H1 (cell line): Measurements from ENCODE around the gene EGR2. TPM values are rescaled to one million over a fixed set of nuclear protein-coding genes. Genes with fewer than 3 reads are reported as not detected.

Experiments
- ASH2L ChIP-seq: fragments of 200-600, 300-600 bp; sonication (generic); IDR thresholded peaks from one replicate; pipeline ENCODE4 v1.7.1; 2017; ENCODE audit warnings: low read length
- BACH1 ChIP-seq: IDR thresholded peaks from 2 replicates; pipeline ENCODE4 v1.6.1; 2012; ENCODE audit warnings: low read length, improper control_type of control experiment
- EP300 ChIP-seq, 2 experiments: IDR thresholded peaks; 1 replicate in 1 of 2; 2 replicates in 1 of 2; pipeline ENCODE4 v1.6.1; 2011 to 2012; ENCODE audit warnings: low read depth in 2 of 2, low read length in 2 of 2, mild to moderate bottlenecking in 2 of 2, borderline replicate concordance in 1 of 2, inconsistent platforms in 1 of 2, moderate library complexity in 1 of 2
- FOSL1 ChIP-seq: IDR thresholded peaks from 2 replicates; pipeline ENCODE4 v1.6.1; 2011; ENCODE audit warnings: mild to moderate bottlenecking, low read depth, low read length, moderate library complexity; ENCODE audit not compliant: insufficient read depth
- HDAC2 ChIP-seq, 2 experiments: fragments of 300-600 bp in 1 of 2; sonication (generic) in 1 of 2; IDR thresholded peaks; 2 replicates each; pipeline ENCODE4 v1.6.1; 2011 to 2012; ENCODE audit warnings: low read depth in 2 of 2, low read length in 2 of 2, mild to moderate bottlenecking in 2 of 2, moderate library complexity in 2 of 2, borderline replicate concordance in 1 of 2, inconsistent platforms in 1 of 2
- JUND ChIP-seq: IDR thresholded peaks from 2 replicates; pipeline ENCODE4 v1.6.1; 2011; ENCODE audit warnings: mild to moderate bottlenecking, improper control_type of control experiment, low read length
- MAX ChIP-seq: IDR thresholded peaks from 2 replicates; pipeline ENCODE4 v1.6.1; 2012; ENCODE audit warnings: inconsistent platforms
- RAD21 ChIP-seq, 2 experiments: IDR thresholded peaks in 1 of 2; conservative IDR thresholded peaks in 1 of 2; 2 replicates each; pipeline ENCODE4 v1.6.1; 2011; ENCODE audit warnings: low read depth in 2 of 2, low read length in 2 of 2, improper control_type of control experiment in 1 of 2, inconsistent platforms in 1 of 2, mild to moderate bottlenecking in 1 of 2, moderate library complexity in 1 of 2
- TCF12 ChIP-seq: IDR thresholded peaks from 2 replicates; pipeline ENCODE4 v1.6.1; 2011; ENCODE audit warnings: low read depth, mild to moderate bottlenecking, low read length
- polyA plus RNA-seq, 7 experiments: library from polyadenylated mRNA; depleted of rRNA in 3 of 7; stranded (reverse) in 5 of 7; unstranded in 2 of 7; fragments of >200 nt in 5 of 7; fragments of 200-250 nt in 2 of 7; gene quantifications; 1 replicate in 5 of 7; 2 replicates in 1 of 7; 4 replicates in 1 of 7; pipeline versions ENCODE4 v1.2.1 to v1.2.3, GENCODE V29; 2011 to 2013; ENCODE audit warnings: missing spikeins in 2 of 7, mixed read lengths in 2 of 7
- total RNA-seq: library from RNA; stranded (reverse); fragmentation: NEBNext Ultra II Directional; extraction: Animal tissue kit (Norgen Biotek cat#: 25700); gene quantifications from 2 replicates; pipeline ENCODE4 v1.2.1, GENCODE V29; 2021

EGR2 gene
- total and polyA plus RNA-seq, 2 of the 8 experiments (the other 6 are each of a cell fraction or from before 2014, with no cell fraction given) = 1.3 to 2.1 TPM

DNA sequence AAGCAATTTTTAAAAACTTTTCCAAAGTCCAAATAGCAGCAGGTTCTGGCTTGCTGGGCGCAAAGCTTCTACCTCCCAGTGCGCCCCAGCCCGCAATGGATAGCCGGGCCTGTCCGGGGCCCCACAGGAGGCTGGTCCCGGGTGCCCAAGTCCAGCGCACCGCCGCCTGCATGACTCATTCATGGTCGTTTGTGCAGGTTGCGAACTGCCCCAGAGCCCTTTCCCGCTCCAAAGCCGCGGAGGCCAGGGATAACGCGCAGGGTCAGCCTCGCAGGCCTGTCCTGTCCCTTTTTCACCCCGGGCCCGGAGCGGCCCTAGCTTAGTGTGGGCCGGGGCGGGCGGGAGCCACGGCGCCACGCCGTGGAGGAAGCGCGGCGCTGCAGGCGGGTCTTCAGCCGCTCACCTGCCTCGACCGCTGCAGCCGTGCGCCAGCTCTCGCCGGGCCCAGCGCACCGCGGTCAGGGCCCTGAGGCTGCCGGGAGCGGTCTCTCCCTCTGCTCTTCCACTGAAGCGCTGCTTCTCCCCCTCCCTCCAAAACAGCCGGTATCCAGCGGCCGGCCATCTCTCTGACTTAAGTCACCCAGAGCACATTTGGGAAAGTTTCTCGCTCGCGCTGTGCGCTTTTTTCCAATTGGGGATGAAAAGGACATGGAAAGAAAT, 1.7 kb upstream of the EGR2 start (continued):
- TF ChIP-seq HDAC2 (IDR thresholded peaks at IDR 0.05; ENCODE audit: borderline replicate concordance in 1 of 2, low read depth in 2 of 2, low read length in 2 of 2) (peak in 1 of 2 experiments; percentile 13; a peak in 1 of 4 replicates), BACH1 (no peak), ASH2L (peak; percentile 54), FOSL1 (no peak), JUND (peak; percentile 15; the same call in 1 of the 2 replicates), TCF12 (0 out of 2 replicates have a peak, but pooled peaks have one; percentile 69), RAD21 (IDR thresholded peaks at IDR 0.05 in 1 of 2, conservative IDR thresholded peaks at IDR 0.05 in 1 of 2; ENCODE audit: low read depth in 2 of 2, low read length in 2 of 2) (peak; percentile 77 to 84), MAX (peak; percentile 83), EP300 (IDR thresholded peaks at IDR 0.05; ENCODE audit: borderline replicate concordance in 1 of 2, low read depth in 2 of 2, low read length in 2 of 2) (peak; percentile 16 to 81; a peak in 2 of 3 replicates)
